ENCODE results near the gene TIGD3. TPM values are rescaled to one million over a fixed set of nuclear protein-coding genes. Genes with fewer than 3 reads are reported as not detected.

The TIGD3 gene
- total and polyA plus RNA-seq, 2 of the 13 experiments (the other 11 are each of a cell fraction or from before 2014, with no cell fraction given): 0.49 to 4.9 TPM

DNA sequence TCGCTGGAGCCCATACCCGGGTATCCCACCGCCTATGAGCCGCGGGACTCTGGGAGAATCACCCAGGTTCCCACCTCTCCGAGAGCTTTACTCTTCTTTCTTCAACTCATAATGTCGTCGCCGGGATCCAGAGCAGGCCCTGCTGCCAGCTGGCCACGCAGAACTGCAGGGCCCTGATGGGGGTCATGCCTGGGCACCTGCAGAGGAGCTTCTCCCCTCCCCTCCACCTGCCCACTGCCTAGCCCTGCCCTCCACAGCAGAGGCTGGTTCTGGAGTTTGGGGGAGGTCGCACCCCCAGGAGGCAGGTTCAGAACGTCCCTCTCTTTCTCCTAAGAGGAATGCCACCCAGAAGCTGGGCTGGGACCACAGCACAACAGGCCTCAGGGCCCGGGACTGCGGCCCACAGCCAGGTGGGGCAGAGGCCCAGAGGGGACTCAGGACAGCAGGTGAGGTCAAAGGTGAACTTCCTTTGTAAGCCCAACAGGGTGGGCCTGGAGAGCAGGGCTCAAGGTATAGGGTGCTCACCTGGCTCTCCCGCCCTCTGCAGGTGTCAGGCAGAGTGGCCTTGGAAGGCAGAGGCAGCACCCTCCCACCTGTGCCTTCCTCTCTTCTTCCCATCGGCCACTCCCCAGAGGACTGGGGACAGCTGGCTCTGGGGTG lies 26.0 kb downstream of the TIGD3 start (continued):
- TF ChIP-seq, protein P1, sequence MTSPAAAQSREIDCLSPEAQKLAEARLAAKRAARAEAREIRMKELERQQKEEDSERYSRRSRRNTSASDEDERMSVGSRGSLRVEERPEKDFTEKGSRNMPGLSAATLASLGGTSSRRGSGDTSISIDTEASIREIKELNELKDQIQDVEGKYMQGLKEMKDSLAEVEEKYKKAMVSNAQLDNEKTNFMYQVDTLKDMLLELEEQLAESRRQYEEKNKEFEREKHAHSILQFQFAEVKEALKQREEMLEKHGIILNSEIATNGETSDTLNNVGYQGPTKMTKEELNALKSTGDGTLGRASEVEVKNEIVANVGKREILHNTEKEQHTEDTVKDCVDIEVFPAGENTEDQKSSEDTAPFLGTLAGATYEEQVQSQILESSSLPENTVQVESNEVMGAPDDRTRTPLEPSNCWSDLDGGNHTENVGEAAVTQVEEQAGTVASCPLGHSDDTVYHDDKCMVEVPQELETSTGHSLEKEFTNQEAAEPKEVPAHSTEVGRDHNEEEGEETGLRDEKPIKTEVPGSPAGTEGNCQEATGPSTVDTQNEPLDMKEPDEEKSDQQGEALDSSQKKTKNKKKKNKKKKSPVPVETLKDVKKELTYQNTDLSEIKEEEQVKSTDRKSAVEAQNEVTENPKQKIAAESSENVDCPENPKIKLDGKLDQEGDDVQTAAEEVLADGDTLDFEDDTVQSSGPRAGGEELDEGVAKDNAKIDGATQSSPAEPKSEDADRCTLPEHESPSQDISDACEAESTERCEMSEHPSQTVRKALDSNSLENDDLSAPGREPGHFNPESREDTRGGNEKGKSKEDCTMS (CRISPR knock-in tag; conservative IDR thresholded peaks at IDR 0.05): no peak
- TF ChIP-seq, protein P2, sequence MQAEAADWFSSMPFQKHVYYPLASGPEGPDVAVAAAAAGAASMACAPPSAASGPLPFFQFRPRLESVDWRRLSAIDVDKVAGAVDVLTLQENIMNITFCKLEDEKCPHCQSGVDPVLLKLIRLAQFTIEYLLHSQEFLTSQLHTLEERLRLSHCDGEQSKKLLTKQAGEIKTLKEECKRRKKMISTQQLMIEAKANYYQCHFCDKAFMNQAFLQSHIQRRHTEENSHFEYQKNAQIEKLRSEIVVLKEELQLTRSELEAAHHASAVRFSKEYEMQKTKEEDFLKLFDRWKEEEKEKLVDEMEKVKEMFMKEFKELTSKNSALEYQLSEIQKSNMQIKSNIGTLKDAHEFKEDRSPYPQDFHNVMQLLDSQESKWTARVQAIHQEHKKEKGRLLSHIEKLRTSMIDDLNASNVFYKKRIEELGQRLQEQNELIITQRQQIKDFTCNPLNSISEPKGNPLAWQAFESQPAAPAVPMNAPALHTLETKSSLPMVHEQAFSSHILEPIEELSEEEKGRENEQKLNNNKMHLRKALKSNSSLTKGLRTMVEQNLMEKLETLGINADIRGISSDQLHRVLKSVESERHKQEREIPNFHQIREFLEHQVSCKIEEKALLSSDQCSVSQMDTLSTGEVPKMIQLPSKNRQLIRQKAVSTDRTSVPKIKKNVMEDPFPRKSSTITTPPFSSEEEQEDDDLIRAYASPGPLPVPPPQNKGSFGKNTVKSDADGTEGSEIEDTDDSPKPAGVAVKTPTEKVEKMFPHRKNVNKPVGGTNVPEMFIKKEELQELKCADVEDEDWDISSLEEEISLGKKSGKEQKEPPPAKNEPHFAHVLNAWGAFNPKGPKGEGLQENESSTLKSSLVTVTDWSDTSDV (CRISPR knock-in tag; IDR thresholded peaks at IDR 0.05): 0 out of 2 replicates have a peak, but pooled peaks have one; percentile 45
- TF ChIP-seq STAG1 (CRISPR knock-in tag; IDR thresholded peaks at IDR 0.05) (peak; percentile 5; the same call in 1 of the 2 replicates), ZNF333 (CRISPR knock-in tag; IDR thresholded peaks at IDR 0.05; ENCODE audit: borderline replicate concordance) (0 out of 2 replicates have a peak, but pooled peaks have one; percentile 35), ZNF225 (CRISPR knock-in tag; IDR thresholded peaks at IDR 0.05) (0 out of 2 replicates have a peak, but pooled peaks have one; percentile 41), SALL1 (CRISPR knock-in tag; IDR thresholded peaks at IDR 0.05) (no peak), AGO2 (optimal IDR thresholded peaks at IDR 0.05; ENCODE audit: low read depth, low read length) (peak; percentile 17), ZNF496 (CRISPR knock-in tag; IDR thresholded peaks at IDR 0.05; ENCODE audit: insufficient replicate concordance) (no peak), CTCF (CRISPR knock-in tag; IDR thresholded peaks at IDR 0.05) (peak; percentile 44), MED1 (CRISPR knock-in tag; IDR thresholded peaks at IDR 0.05) (peak; percentile 30; the same call in 1 of the 2 replicates), ZEB1 (IDR thresholded peaks at IDR 0.05; ENCODE audit: insufficient replicate concordance, low read depth) (peak; percentile 92), ZNF263 (CRISPR knock-in tag; IDR thresholded peaks at IDR 0.05) (0 out of 2 replicates have a peak, but pooled peaks have one; percentile 19), NR2C2 (CRISPR knock-in tag; IDR thresholded peaks at IDR 0.05; ENCODE audit: borderline replicate concordance) (0 out of 2 replicates have a peak, but pooled peaks have one; percentile 24), HNF4G (IDR thresholded peaks at IDR 0.05; ENCODE audit: borderline replicate concordance, low read depth, low read length) (0 out of 2 replicates have a peak, but pooled peaks have one; percentile 4), HNF4G (CRISPR knock-in tag; IDR thresholded peaks at IDR 0.05; ENCODE audit: borderline replicate concordance, low read depth) (no peak), NR2F6 (IDR thresholded peaks at IDR 0.05) (no peak; the same call in 1 of the 2 replicates), NR2F6 (CRISPR knock-in tag; IDR thresholded peaks at IDR 0.05) (peak; percentile 31; the same call in 1 of the 2 replicates)
